ENCODE measurements around the gene IFI35.

- TF ChIP-seq HES1 (IDR thresholded peaks at IDR 0.05; ENCODE audit: low read depth) (no peak), SP2 (IDR thresholded peaks at IDR 0.05; ENCODE audit: extremely low read depth, low read depth, low read length, poor library complexity, severe bottlenecking) (no peak), ZNF511 (CRISPR knock-in tag; IDR thresholded peaks at IDR 0.05) (no peak), POLR2AphosphoS5 (IDR thresholded peaks at IDR 0.05; ENCODE audit: control insufficient read depth, insufficient read depth, low read depth, low read length) (no peak), CTCF (IDR thresholded peaks at IDR 0.05 in 2 of 3, conservative IDR thresholded peaks at IDR 0.05 in 1 of 3; ENCODE audit: insufficient read depth in 2 of 3, low read depth in 1 of 3, low read length in 3 of 3) (no peak), MAX (CRISPR knock-in tag; IDR thresholded peaks at IDR 0.05) (no peak), YY1 (IDR thresholded peaks at IDR 0.05; ENCODE audit: borderline replicate concordance in 1 of 3, control insufficient read depth in 1 of 3, extremely low read depth in 1 of 3, insufficient read depth in 3 of 3, insufficient read length in 1 of 3, insufficient replicate concordance in 2 of 3, low read depth in 1 of 3, low read length in 2 of 3) (no peak), THAP12 (CRISPR knock-in tag; IDR thresholded peaks at IDR 0.05) (no peak), ZNF280B (CRISPR knock-in tag; IDR thresholded peaks at IDR 0.05) (no peak), FOXJ3 (CRISPR knock-in tag; IDR thresholded peaks at IDR 0.05) (no peak), CAMTA2 (CRISPR knock-in tag; conservative IDR thresholded peaks at IDR 0.05) (no peak)
Observed at GRCh38 chr17:42989141-42989540, 17.4 kb upstream of the IFI35 start.
